Measurements from ENCODE around the gene PPP1R3F. TPM values are rescaled to one million over a fixed set of nuclear protein-coding genes. Genes with fewer than 3 reads are reported as not detected.

PPP1R3F gene
- total RNA-seq, 4 donors from 2014 or later: 2.0 to 18.7 (median 2.8) TPM

- Histone ChIP-seq H3K4me1 (peaks cover 0 to 11% (median 2%) of the 10 kb centered on the region in 4 donors), H3K4me3 (no peak overlapping the region), H3K27ac (no peak overlapping the region), H3K36me3 (no peaks in the 10 kb centered on the region), H3K27me3 (no peaks in the 10 kb centered on the region), H3K9me3 (no peaks in the 10 kb centered on the region)
- 72 to 100% methylated on average over 1 to 2 of the region's 2 CpGs for WGBS, 2 donors (ENCODE audit: low coverage in 1 of 2)
- in situ Hi-C loops (cut with MboI; ENCODE audit: low pct_ligation_motif_present in 1 of 4, low pct_unique_long_range_greater_than_20kb in 1 of 4, low sequenced_read_pairs in 3 of 4) (no loop called here), intact Hi-C loops (cut with DNase I; ENCODE audit: low total_unique reads) (no loop called here)
- DNase-seq: no peak
- TF ChIP-seq EP300 (IDR thresholded peaks at IDR 0.05; ENCODE audit: low read depth) (no peak), POLR2AphosphoS5 (IDR thresholded peaks at IDR 0.05) (no peak), CTCF (IDR thresholded peaks at IDR 0.05) (no peak), POLR2A (IDR thresholded peaks at IDR 0.05) (no peak)
These were observed 37.1 kb upstream of the PPP1R3F start for GRCh38 chrX:49232525-49232924.

GRCh38 chrX:49233176-49233575, 36.4 kb upstream of the PPP1R3F start, which contains the start of gene CACNA1F:
Gene CACNA1F, minus strand, starts transcription at chrX:49233340. Its CDS starts 31 bp downstream, at chrX:49233309.
- WGBS, 2 donors (ENCODE audit: low coverage in 1 of 2): 76% methylated on average over 9 of the region's 9 CpGs; no CpG with 5 or more reads in 1 of the 2 donors
- in situ Hi-C loops (cut with MboI; ENCODE audit: low pct_ligation_motif_present in 1 of 4, low pct_unique_long_range_greater_than_20kb in 1 of 4, low sequenced_read_pairs in 3 of 4): no loop called here
- TF ChIP-seq CTCF (IDR thresholded peaks at IDR 0.05) (no peak), POLR2A (IDR thresholded peaks at IDR 0.05) (no peak), POLR2AphosphoS5 (IDR thresholded peaks at IDR 0.05) (no peak), EP300 (IDR thresholded peaks at IDR 0.05; ENCODE audit: low read depth) (no peak)

GRCh38 chrX:49233887-49234555, 35.6 kb upstream of the PPP1R3F start:
- no peak overlapping the region for H3K4me3 ChIP-seq
- WGBS, 2 donors (ENCODE audit: low coverage in 1 of 2): 85% methylated on average over 55 of the region's 56 CpGs; no CpG with 5 or more reads in 1 of the 2 donors
- no peak for DNase-seq
- no peak overlapping the region for H3K27ac ChIP-seq
- TF ChIP-seq POLR2A (IDR thresholded peaks at IDR 0.05): no peak
- no peak for TF ChIP-seq CTCF (IDR thresholded peaks at IDR 0.05)
- TF ChIP-seq POLR2AphosphoS5 (IDR thresholded peaks at IDR 0.05): no peak
- TF ChIP-seq EP300 (IDR thresholded peaks at IDR 0.05; ENCODE audit: low read depth): no peak
- intact Hi-C loops (cut with DNase I; ENCODE audit: low total_unique reads) (no loop called here), in situ Hi-C loops (cut with MboI; ENCODE audit: low pct_ligation_motif_present in 1 of 4, low pct_unique_long_range_greater_than_20kb in 1 of 4, low sequenced_read_pairs in 3 of 4) (no loop called here)
- no peaks in the 10 kb centered on the region for H3K27me3 ChIP-seq
- no peaks in the 10 kb centered on the region for H3K36me3 ChIP-seq
- no peaks in the 10 kb centered on the region for H3K9me3 ChIP-seq
- peaks cover 0 to 11% (median 2%) of the 10 kb centered on the region in 4 donors for H3K4me1 ChIP-seq

More at GRCh38 chrX:49233176-49233575, 36.4 kb upstream of the PPP1R3F start, which contains the start of gene CACNA1F:
- no peaks in the 10 kb centered on the region for H3K36me3 ChIP-seq
- no peak within 1 kb of the TSS for H3K27ac ChIP-seq
- intact Hi-C loops (cut with DNase I; ENCODE audit: low total_unique reads): no loop called here
- DNase-seq: no peak
- H3K4me1 ChIP-seq: peaks cover 0 to 11% (median 2%) of the 10 kb centered on the region in 4 donors
- no peak within 1 kb of the TSS for H3K4me3 ChIP-seq
- H3K9me3 ChIP-seq: no peaks in the 10 kb centered on the region
- no peaks in the 10 kb centered on the region for H3K27me3 ChIP-seq

- no peak for DNase-seq
- no peaks in the 10 kb centered on the region for H3K36me3 ChIP-seq
- H3K27me3 ChIP-seq: no peaks in the 10 kb centered on the region
- 81% methylated on average over 9 of the region's 9 CpGs; no CpG with 5 or more reads in 1 of the 2 donors for WGBS, 2 donors (ENCODE audit: low coverage in 1 of 2)
- intact Hi-C loops (cut with DNase I; ENCODE audit: low total_unique reads): no loop called here
- peaks cover 0 to 11% (median 2%) of the 10 kb centered on the region in 4 donors for H3K4me1 ChIP-seq
- no peak overlapping the region for H3K27ac ChIP-seq
- in situ Hi-C loops (cut with MboI; ENCODE audit: low pct_ligation_motif_present in 1 of 4, low pct_unique_long_range_greater_than_20kb in 1 of 4, low sequenced_read_pairs in 3 of 4): no loop called here
- no peak overlapping the region for H3K4me3 ChIP-seq
- TF ChIP-seq EP300 (IDR thresholded peaks at IDR 0.05; ENCODE audit: low read depth): no peak
- no peak for TF ChIP-seq POLR2A (IDR thresholded peaks at IDR 0.05)
- no peak for TF ChIP-seq POLR2AphosphoS5 (IDR thresholded peaks at IDR 0.05)
- TF ChIP-seq CTCF (IDR thresholded peaks at IDR 0.05): no peak
- H3K9me3 ChIP-seq: no peaks in the 10 kb centered on the region
These were observed 32.5 kb upstream of the PPP1R3F start for GRCh38 chrX:49237060-49237459.

Data from transverse colon (tissue), 4 donors.